ENCODE measurements around the gene MS4A18. TPM values are rescaled to one million over a fixed set of nuclear protein-coding genes. Genes with fewer than 3 reads are reported as not detected.

MS4A18 gene
- total RNA-seq, 5 donors from 2014 or later (not counting 1 experiment from before 2014, with no cell fraction given), result not detected

- no peak overlapping the region for H3K4me3 Mint-ChIP-seq
- CTCF ChIA-PET, result interaction anchor here in 1 of 2 donors (1.4 kb wide), 1 partner anchor 113 kb away, joined by 6 read pairs; no protein-coding TSS in a partner anchor
- H3K4me1 Mint-ChIP-seq, result peaks cover 6 to 11% (median 10%) of the 10 kb centered on the region in 3 donors
- no peaks in the 10 kb centered on the region for H3K9me3 ChIP-seq
- peaks cover 0 to 46% of the 10 kb centered on the region in 2 experiments for H3K27me3 ChIP-seq (replicated peaks in 1 of 2; ENCODE audit: control insufficient read depth in 2 of 2, extremely low read depth in 1 of 2, insufficient read depth in 2 of 2, low read length in 1 of 2)
- POLR2A ChIA-PET, result no interaction called here
- H3K4me3 ChIP-seq (ENCODE audit: control insufficient read depth in 1 of 2, extremely low read depth in 1 of 2, low read length in 1 of 2), result no peak overlapping the region
- H3K36me3 Mint-ChIP-seq, result no peaks in the 10 kb centered on the region
- DNase-seq (no peak), ATAC-seq (replicated peaks in 1 of 4) (no peak)
- H3K9me3 Mint-ChIP-seq, result no peaks in the 10 kb centered on the region
- no peak overlapping the region for H3K27ac Mint-ChIP-seq
- no peaks in the 10 kb centered on the region for H3K36me3 ChIP-seq (ENCODE audit: control insufficient read depth in 2 of 2, extremely low read depth in 1 of 2, insufficient read depth in 1 of 2, low read length in 1 of 2)
- peaks cover 0 to 10% of the 10 kb centered on the region in 2 donors for H3K27me3 Mint-ChIP-seq
- H3K27ac ChIP-seq (ENCODE audit: low read length), result no peak overlapping the region
- WGBS (ENCODE audit: insufficient coverage), result 86% methylated on average over 11 of the region's 13 CpGs
- H3K4me1 ChIP-seq (ENCODE audit: control insufficient read depth in 1 of 2, extremely low read depth in 1 of 2, insufficient read depth in 2 of 2, low read length in 2 of 2), result peaks cover 0 to 10% of the 10 kb centered on the region in 2 experiments
These were observed 50.2 kb downstream of the MS4A18 start for GRCh38 chr11:60774726-60775125.

DNA sequence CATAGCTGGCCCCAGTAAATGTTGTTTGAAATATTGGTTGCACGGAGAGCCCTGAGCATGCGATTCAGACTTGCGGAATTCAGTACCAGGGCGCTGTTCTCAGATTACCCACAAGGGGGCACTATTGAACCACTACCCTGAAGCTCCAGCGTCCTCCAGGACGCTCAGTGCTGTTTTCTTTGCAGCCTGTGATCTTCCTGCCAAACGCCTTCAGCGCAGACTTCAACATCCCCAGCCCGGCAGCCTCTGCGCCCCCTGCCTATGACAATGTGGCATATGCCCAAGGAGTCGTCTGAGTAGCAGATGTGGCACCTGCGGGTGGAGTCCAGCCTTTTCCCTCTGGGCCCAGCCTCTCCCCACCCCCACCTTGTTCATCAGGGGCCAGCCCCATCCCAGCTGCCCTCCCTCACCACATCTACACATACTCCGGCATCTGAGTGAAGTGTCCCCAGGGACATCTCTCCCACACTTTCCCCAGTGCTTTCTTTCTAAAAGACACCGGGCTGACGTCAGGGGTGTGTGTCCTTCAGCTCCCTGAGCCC, 51.0 kb downstream of the MS4A18 start:
- Histone ChIP-seq H3K9me3 (no peaks in the 10 kb centered on the region), H3K4me1 (ENCODE audit: control insufficient read depth in 1 of 2, extremely low read depth in 1 of 2, insufficient read depth in 2 of 2, low read length in 2 of 2) (peaks cover 0 to 10% of the 10 kb centered on the region in 2 experiments), H3K4me3 (ENCODE audit: control insufficient read depth in 1 of 2, extremely low read depth in 1 of 2, low read length in 1 of 2) (no peak overlapping the region), H3K36me3 (ENCODE audit: control insufficient read depth in 2 of 2, extremely low read depth in 1 of 2, insufficient read depth in 1 of 2, low read length in 1 of 2) (no peaks in the 10 kb centered on the region), H3K27me3 (replicated peaks in 1 of 2; ENCODE audit: control insufficient read depth in 2 of 2, extremely low read depth in 1 of 2, insufficient read depth in 2 of 2, low read length in 1 of 2) (peaks cover 2 to 39% of the 10 kb centered on the region in 2 experiments), H3K27ac (ENCODE audit: low read length) (no peak overlapping the region)
- WGBS (ENCODE audit: insufficient coverage), result 17% methylated on average over 14 of the region's 15 CpGs
- H3K9me3 Mint-ChIP-seq, result no peaks in the 10 kb centered on the region
- peaks cover 0 to 10% of the 10 kb centered on the region in 2 donors for H3K27me3 Mint-ChIP-seq
- peak; percentile 61 to 91 (median 78) for DNase-seq
- no peaks in the 10 kb centered on the region for H3K36me3 Mint-ChIP-seq
- peak; percentile 93 to 100 (median 97) for ATAC-seq (replicated peaks in 1 of 4)
- no peak overlapping the region for H3K27ac Mint-ChIP-seq
- H3K4me1 Mint-ChIP-seq, result peaks cover 6 to 11% (median 10%) of the 10 kb centered on the region in 3 donors
- ChIA-PET POLR2A (interaction anchor here in 1 of 2 donors (0.5 kb wide), 1 partner anchor 15 kb away, joined by 5 read pairs; no protein-coding TSS in a partner anchor), CTCF (interaction anchor here (0.5 to 1.4 kb wide), 7 partner anchors 11 to 412 kb away, joined by 3 to 6 read pairs (median 4); no protein-coding TSS in a partner anchor)
- no peak overlapping the region for H3K4me3 Mint-ChIP-seq

GRCh38 chr11:60776167-60776566, 51.6 kb downstream of the MS4A18 start:
- H3K4me1 ChIP-seq (ENCODE audit: control insufficient read depth in 1 of 2, extremely low read depth in 1 of 2, insufficient read depth in 2 of 2, low read length in 2 of 2), result peaks cover 0 to 10% of the 10 kb centered on the region in 2 experiments
- no peak overlapping the region for H3K27ac ChIP-seq (ENCODE audit: low read length)
- H3K4me3 Mint-ChIP-seq, result no peak overlapping the region
- peaks cover 0 to 10% of the 10 kb centered on the region in 2 donors for H3K27me3 Mint-ChIP-seq
- ChIA-PET POLR2A (interaction anchor here in 1 of 2 donors (0.5 kb wide), 1 partner anchor 14 kb away, joined by 5 read pairs; no protein-coding TSS in a partner anchor), CTCF (interaction anchor here in 1 of 2 donors (0.6 kb wide), 1 partner anchor 411 kb away, joined by 6 read pairs; no protein-coding TSS in a partner anchor)
- H3K27me3 ChIP-seq (replicated peaks in 1 of 2; ENCODE audit: control insufficient read depth in 2 of 2, extremely low read depth in 1 of 2, insufficient read depth in 2 of 2, low read length in 1 of 2), result peaks cover 2 to 33% of the 10 kb centered on the region in 2 experiments
- no peaks in the 10 kb centered on the region for H3K36me3 ChIP-seq (ENCODE audit: control insufficient read depth in 2 of 2, extremely low read depth in 1 of 2, insufficient read depth in 1 of 2, low read length in 1 of 2)
- H3K9me3 ChIP-seq, result no peaks in the 10 kb centered on the region
- no peak overlapping the region for H3K27ac Mint-ChIP-seq
- DNase-seq (no peak), ATAC-seq (replicated peaks in 1 of 4) (no peak)
- H3K9me3 Mint-ChIP-seq, result no peaks in the 10 kb centered on the region
- peaks cover 6 to 11% (median 10%) of the 10 kb centered on the region in 3 donors for H3K4me1 Mint-ChIP-seq
- no peak overlapping the region for H3K4me3 ChIP-seq (ENCODE audit: control insufficient read depth in 1 of 2, extremely low read depth in 1 of 2, low read length in 1 of 2)
- 89% methylated on average over 3 of the region's 4 CpGs for WGBS (ENCODE audit: insufficient coverage)
- H3K36me3 Mint-ChIP-seq, result no peaks in the 10 kb centered on the region

GRCh38 chr11:60777106-60777505, 52.6 kb downstream of the MS4A18 start:
- Histone ChIP-seq H3K36me3 (ENCODE audit: control insufficient read depth in 2 of 2, extremely low read depth in 1 of 2, insufficient read depth in 1 of 2, low read length in 1 of 2) (no peaks in the 10 kb centered on the region), H3K27ac (ENCODE audit: low read length) (no peak overlapping the region), H3K27me3 (replicated peaks in 1 of 2; ENCODE audit: control insufficient read depth in 2 of 2, extremely low read depth in 1 of 2, insufficient read depth in 2 of 2, low read length in 1 of 2) (peaks cover 2 to 34% of the 10 kb centered on the region in 2 experiments), H3K9me3 (no peaks in the 10 kb centered on the region), H3K4me3 (ENCODE audit: control insufficient read depth in 1 of 2, extremely low read depth in 1 of 2, low read length in 1 of 2) (no peak overlapping the region), H3K4me1 (ENCODE audit: control insufficient read depth in 1 of 2, extremely low read depth in 1 of 2, insufficient read depth in 2 of 2, low read length in 2 of 2) (peaks cover 0 to 10% of the 10 kb centered on the region in 2 experiments)
- ChIA-PET POLR2A (no interaction called here), CTCF (no interaction called here)
- peaks cover 6 to 11% (median 10%) of the 10 kb centered on the region in 3 donors for H3K4me1 Mint-ChIP-seq
- WGBS (ENCODE audit: insufficient coverage), result 73% methylated on average over 3 of the region's 4 CpGs
- peaks cover 0 to 6% of the 10 kb centered on the region in 2 donors for H3K27me3 Mint-ChIP-seq
- H3K36me3 Mint-ChIP-seq, result no peaks in the 10 kb centered on the region
- H3K4me3 Mint-ChIP-seq, result no peak overlapping the region
- no peaks in the 10 kb centered on the region for H3K9me3 Mint-ChIP-seq
- DNase-seq (no peak), ATAC-seq (replicated peaks in 1 of 4) (no peak)
- H3K27ac Mint-ChIP-seq, result no peak overlapping the region

GRCh38 chr11:60777572-60777971, 53.1 kb downstream of the MS4A18 start:
- H3K4me1 Mint-ChIP-seq, result peaks cover 6 to 11% (median 10%) of the 10 kb centered on the region in 3 donors
- CTCF ChIA-PET, result no interaction called here

GRCh38 chr11:60780065-60780464, 55.5 kb downstream of the MS4A18 start:
- H3K27ac Mint-ChIP-seq, result no peak overlapping the region
- H3K36me3 ChIP-seq (ENCODE audit: control insufficient read depth in 2 of 2, extremely low read depth in 1 of 2, insufficient read depth in 1 of 2, low read length in 1 of 2), result no peaks in the 10 kb centered on the region
- no peaks in the 10 kb centered on the region for H3K27me3 Mint-ChIP-seq
- DNase-seq, result no peak
- H3K4me3 ChIP-seq (ENCODE audit: control insufficient read depth in 1 of 2, extremely low read depth in 1 of 2, low read length in 1 of 2), result no peak overlapping the region
- H3K9me3 Mint-ChIP-seq, result no peaks in the 10 kb centered on the region
- H3K27ac ChIP-seq (ENCODE audit: low read length), result no peak overlapping the region
- H3K27me3 ChIP-seq (replicated peaks in 1 of 2; ENCODE audit: control insufficient read depth in 2 of 2, extremely low read depth in 1 of 2, insufficient read depth in 2 of 2, low read length in 1 of 2), result peaks cover 2 to 14% of the 10 kb centered on the region in 2 experiments
- CTCF ChIA-PET, result interaction anchor here in 1 of 2 donors (0.6 kb wide), 1 partner anchor 994 kb away, joined by 8 read pairs; no protein-coding TSS in a partner anchor
- no peak for ATAC-seq (replicated peaks in 1 of 4)
- 100% methylated on average over 1 of the region's 2 CpGs for whole genome bisulfite sequencing (ENCODE audit: insufficient coverage)
- H3K9me3 ChIP-seq, result no peaks in the 10 kb centered on the region
- POLR2A ChIA-PET, result no interaction called here
- H3K4me1 ChIP-seq (ENCODE audit: control insufficient read depth in 1 of 2, extremely low read depth in 1 of 2, insufficient read depth in 2 of 2, low read length in 2 of 2), result peaks cover 0 to 5% of the 10 kb centered on the region in 2 experiments
- H3K4me3 Mint-ChIP-seq, result no peak overlapping the region
- H3K4me1 Mint-ChIP-seq, result peaks cover 0 to 5% (median 4%) of the 10 kb centered on the region in 3 donors
- H3K36me3 Mint-ChIP-seq, result no peaks in the 10 kb centered on the region

More at GRCh38 chr11:60777572-60777971, 53.1 kb downstream of the MS4A18 start:
- Histone ChIP-seq H3K27ac (ENCODE audit: low read length) (no peak overlapping the region), H3K4me3 (ENCODE audit: control insufficient read depth in 1 of 2, extremely low read depth in 1 of 2, low read length in 1 of 2) (no peak overlapping the region), H3K4me1 (ENCODE audit: control insufficient read depth in 1 of 2, extremely low read depth in 1 of 2, insufficient read depth in 2 of 2, low read length in 2 of 2) (peaks cover 0 to 10% of the 10 kb centered on the region in 2 experiments), H3K9me3 (no peaks in the 10 kb centered on the region), H3K27me3 (replicated peaks in 1 of 2; ENCODE audit: control insufficient read depth in 2 of 2, extremely low read depth in 1 of 2, insufficient read depth in 2 of 2, low read length in 1 of 2) (peaks cover 2 to 31% of the 10 kb centered on the region in 2 experiments), H3K36me3 (ENCODE audit: control insufficient read depth in 2 of 2, extremely low read depth in 1 of 2, insufficient read depth in 1 of 2, low read length in 1 of 2) (no peaks in the 10 kb centered on the region)
- Mint-ChIP-seq H3K27me3 (peaks cover 0 to 6% of the 10 kb centered on the region in 2 donors), H3K4me3 (no peak overlapping the region), H3K36me3 (no peaks in the 10 kb centered on the region), H3K9me3 (no peaks in the 10 kb centered on the region), H3K27ac (no peak overlapping the region)
- DNase-seq (no peak), ATAC-seq (replicated peaks in 1 of 4) (no peak)
- no CpG with 5 or more reads among the region's 2 CpGs for WGBS (ENCODE audit: insufficient coverage)
- POLR2A ChIA-PET, result no interaction called here

Measured in T-cell (primary cell).